HG03060 (cell line): Measurements from ENCODE around the gene CIT.
"Not testable (repeated sequence)": the region's sequence is repeated elsewhere in the genome, so short reads cannot be mapped to it uniquely, and the experiment has no call there.

Experiments
- ATAC-seq: cut with Tn5 transposase; IDR thresholded peaks from one replicate; pipeline ENCODE4 v1.9.1; 2021; ENCODE audit warnings: low read depth, moderate number of reproducible peaks; ENCODE audit not compliant: unreplicated experiment

The CIT gene

GRCh38 chr12:119710374-119710964 is 166.7 kb downstream of the CIT start:
- ATAC-seq = no peak

DNA sequence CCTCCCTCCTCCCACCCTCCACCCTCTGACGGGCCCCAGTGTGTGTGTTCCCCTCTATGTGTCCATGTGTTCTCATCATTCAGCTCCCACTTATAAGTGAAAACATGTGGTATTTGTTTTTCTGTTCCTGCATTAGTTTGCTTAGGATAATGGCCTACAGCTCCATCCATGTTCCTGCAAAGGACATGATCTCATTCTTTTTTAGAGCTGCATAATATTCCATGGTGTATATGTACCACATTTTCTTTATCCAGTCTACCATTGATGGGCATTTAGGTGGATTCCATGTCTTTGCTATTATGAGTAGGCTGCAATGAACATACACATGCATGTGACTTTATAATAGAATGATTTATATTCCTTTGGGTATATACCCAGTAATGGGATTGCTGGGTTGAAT is 170.7 kb downstream of the CIT start:
- not testable (repeated sequence) for ATAC-seq

GRCh38 chr12:119705182-119705581 is 171.9 kb downstream of the CIT start:
- ATAC-seq = no peak

GRCh38 chr12:119704065-119704747 is 172.9 kb downstream of the CIT start:
- no peak for ATAC-seq

DNA sequence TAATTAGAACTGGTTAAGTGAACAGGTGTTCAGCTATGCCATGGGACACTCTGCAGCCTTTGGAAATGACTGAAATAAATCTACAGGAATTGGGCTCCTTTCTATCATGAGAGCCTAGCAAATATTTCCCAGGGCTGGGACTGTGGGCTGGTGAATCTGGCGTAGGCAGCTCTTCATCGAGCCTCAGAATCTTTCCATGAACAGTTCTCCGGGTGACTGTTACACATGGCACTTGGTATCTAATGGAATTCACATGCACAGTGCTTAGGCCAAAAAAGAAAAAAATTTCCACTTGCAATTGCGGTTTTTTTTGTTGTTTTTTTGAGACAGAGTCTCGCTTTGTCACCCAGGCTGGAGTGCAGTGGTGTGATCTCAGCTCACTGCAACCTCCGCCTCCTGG is 177.0 kb downstream of the CIT start:
- ATAC-seq = no peak

- no peak for ATAC-seq
Observed at GRCh38 chr12:119699199-119699760, 177.8 kb downstream of the CIT start.

DNA sequence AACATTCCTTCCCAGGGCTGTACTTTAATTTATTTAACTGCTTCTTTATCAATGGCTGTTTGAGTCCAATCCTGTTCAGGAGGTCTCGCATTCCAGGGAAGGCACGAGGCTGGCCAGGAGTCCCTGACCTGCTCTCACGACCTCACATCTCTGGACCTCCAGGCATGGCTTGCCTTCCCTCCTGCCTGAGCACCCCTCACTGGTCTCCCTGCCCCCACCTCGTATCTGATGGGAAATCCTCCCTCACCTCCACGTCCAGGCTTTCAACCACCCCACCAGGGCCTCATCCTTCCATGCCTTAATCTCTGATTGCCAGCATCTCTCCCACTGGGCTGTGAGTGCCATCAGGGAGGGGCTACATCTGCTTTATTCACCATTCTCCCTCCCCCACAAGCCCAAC is 180.2 kb downstream of the CIT start:
- ATAC-seq = no peak

DNA sequence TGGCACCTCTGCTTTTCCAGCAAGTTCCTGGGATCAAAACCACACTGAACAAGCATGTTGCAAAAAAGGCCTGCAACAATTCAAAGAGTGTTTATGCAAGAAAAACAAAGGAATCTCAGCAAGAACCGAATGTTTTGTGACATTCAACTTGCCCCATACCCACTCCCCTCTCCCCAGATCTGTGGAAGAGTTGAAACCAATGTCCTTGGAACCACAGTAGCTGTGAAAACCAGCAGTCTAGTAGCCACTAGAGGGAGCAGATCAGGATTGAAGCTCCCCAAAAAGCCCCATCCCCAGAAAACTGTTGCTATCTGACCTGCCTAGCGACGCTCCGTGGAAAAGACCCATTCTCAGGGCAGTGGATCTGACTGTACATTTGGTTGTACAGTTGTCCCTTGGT is 182.1 kb downstream of the CIT start:
- no peak for ATAC-seq

GRCh38 chr12:119694111-119694510 is 183.0 kb downstream of the CIT start:
- ATAC-seq = no peak

DNA sequence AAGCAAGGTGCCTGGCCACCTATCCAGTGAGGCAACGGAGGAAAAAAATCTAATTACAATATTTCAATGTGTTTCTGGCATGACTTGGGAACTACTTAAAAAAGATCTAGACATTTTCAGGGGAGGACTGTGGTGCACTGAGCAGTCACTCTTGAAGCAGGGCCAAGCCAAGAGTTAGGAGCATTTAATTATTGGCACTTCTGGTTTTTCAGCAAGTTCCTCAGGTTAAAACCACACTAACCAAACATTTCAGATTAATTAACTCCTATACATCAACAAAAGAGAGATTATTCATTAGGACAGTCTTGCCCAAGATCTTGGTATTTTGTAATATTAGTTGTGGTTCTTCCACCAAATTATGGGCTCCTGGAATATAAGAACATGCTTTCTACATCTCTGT is 183.6 kb downstream of the CIT start:
- ATAC-seq = no peak

DNA sequence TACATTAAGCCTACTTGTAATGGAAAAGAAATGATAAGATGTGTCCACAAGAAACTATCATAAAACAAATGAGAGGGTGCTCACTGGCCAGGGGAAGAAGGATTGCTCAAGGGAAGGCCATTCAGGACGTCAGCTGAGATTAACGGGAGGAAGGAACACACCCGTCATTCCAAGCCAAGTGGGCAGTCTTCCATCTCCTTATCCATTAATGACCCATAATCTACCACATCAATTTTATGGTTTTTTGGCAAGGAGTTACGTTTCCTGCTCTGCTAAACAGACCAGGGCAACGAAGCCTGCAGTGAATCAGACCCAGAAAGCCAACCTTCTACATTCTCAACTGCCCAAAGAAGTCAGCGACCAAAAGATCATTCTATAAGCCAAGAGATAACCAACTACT is 184.1 kb downstream of the CIT start:
- no peak for ATAC-seq

GRCh38 chr12:119692410-119692809 is 184.7 kb downstream of the CIT start:
- no peak for ATAC-seq

GRCh38 chr12:119691202-119691810 is 185.8 kb downstream of the CIT start:
- no peak for ATAC-seq

DNA sequence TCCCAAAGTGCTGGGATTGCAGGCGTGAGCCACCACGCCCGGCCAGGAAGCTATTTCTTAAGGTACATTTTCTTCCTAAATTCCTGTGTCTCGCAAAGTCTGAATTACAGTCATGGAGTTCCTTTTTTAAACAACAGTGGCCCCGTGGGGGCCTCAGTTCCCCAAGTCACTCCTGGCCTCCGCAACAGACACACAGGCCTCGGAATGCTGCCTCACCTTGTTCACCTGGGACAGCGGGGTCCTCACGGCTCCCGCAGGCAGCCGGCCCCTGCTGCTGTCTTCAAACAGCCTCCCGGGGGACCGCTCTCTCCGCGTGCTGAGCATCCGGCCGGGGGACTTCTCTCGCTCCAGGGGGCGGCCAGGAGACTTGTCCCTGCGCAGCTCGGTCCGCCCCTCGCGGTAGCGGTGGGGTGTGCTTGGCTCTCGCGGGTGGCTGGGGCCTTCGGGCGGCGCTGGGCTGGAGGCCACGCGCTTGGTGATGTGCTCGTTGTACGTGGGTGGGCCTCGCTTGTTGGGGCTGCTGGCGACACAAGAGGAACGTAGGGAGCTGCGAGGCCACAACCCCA is 187.1 kb downstream of the CIT start:
- ATAC-seq = no peak

DNA sequence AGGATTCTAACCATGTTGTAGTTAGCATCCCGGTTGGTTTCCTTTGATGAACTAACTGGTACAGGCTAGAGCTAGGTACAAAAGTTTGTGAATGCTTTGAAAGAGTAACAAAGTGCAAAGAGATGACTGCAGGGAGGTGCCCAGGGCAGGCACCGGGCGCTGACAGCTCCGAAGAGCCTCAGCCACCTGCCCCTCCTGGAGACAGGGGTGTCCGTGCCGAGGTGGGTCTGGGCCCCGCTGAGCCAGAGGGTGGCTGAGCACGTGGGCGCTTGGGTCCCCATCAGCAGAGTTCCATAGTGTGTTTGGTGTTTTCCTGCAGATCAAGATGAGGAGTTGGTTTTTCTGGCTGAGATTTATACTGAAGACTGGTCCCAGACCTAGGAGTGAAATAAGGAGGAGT is 189.2 kb downstream of the CIT start:
- ATAC-seq = no peak

GRCh38 chr12:119687406-119687805 is 189.7 kb downstream of the CIT start:
- ATAC-seq = no peak

- no peak for ATAC-seq
Observed at GRCh38 chr12:119686776-119687175, 190.3 kb downstream of the CIT start.

GRCh38 chr12:119686355-119686754 is 190.8 kb downstream of the CIT start:
- no peak for ATAC-seq

DNA sequence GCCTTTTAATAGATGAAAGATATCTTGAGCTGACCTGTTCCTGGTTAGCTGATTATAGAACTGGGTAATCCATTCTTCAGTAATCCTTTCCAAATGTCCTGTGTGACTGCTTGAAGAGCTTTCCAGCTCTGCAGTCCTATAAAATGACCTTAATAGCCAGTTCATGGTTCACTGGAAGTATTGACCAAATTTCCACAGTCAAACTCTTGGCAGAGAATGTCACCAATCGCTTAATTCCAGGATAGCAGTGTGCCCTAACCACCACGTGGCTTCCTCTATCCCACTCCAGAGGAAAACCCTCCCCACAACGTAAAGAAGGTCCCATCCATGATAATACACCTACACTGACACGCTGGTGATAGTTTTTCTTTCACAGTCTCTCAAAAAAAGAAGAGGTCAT is 191.7 kb downstream of the CIT start:
- ATAC-seq = no peak

GRCh38 chr12:119684711-119685369 is 192.3 kb downstream of the CIT start:
- no peak for ATAC-seq

DNA sequence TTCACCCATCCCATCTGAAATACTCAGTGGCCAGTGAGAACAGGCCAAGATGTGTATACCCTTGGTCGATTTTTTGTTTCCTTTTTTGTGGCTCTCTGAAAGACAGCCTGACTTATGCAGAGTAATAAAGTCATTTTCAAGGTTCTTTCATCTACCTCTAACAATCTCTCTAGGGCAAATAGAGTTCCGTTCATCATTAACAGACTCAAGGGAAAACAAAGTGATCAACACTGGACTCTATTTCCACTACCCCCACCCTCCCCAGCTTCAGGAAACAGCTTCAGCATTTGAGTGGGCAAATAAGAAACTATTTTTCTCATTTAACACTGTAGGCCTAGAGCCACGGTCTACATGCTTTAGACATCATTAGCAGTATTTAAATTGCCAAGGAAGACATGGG is 193.3 kb downstream of the CIT start:
- no peak for ATAC-seq
